Activated CD4-positive, alpha-beta memory T cell treated with anti-CD3 and anti-CD28 coated beads for 36 hours (primary cell): ENCODE measurements around the gene TMEM86B. TPM values are rescaled to one million over a fixed set of nuclear protein-coding genes. Genes with fewer than 3 reads are reported as not detected.
"Not testable (repeated sequence)": the region's sequence is repeated elsewhere in the genome, so short reads cannot be mapped to it uniquely, and the experiment has no call there.

ENCODE experiments used
- CTCF ChIA-PET: fragments of 350-600 bp; sonication (Branson Sonifier 250); formaldehyde crosslinking; loops from one replicate; lab custom pipeline; 2021; ENCODE audit warnings: antibody characterized with exemption, inconsistent platforms; lab: Charles Lee
- POLR2A ChIA-PET: fragments of 350-600 bp; sonication (Branson Sonifier 250); formaldehyde crosslinking; loops from one replicate; lab custom pipeline; 2021; ENCODE audit warnings: antibody characterized with exemption; lab: Charles Lee
- DNase-seq: peaks from one replicate; pipeline ENCODE4 v3.0.0-alpha.2; 2020
- H3K27ac Mint-ChIP-seq: one replicate; pipeline ENCODE4 v1.8.0; 2021; ENCODE audit warnings: mixed read lengths
- H3K27me3 Mint-ChIP-seq: one replicate; pipeline ENCODE4 v1.8.0; 2021; ENCODE audit warnings: mixed read lengths
- H3K36me3 Mint-ChIP-seq: one replicate; pipeline ENCODE4 v1.8.0; 2021; ENCODE audit warnings: mixed read lengths
- H3K4me1 Mint-ChIP-seq: one replicate; pipeline ENCODE4 v1.8.0; 2021; ENCODE audit warnings: low read depth, mixed read lengths
- H3K4me3 Mint-ChIP-seq: one replicate; pipeline ENCODE4 v1.8.0; 2021; ENCODE audit warnings: mild to moderate bottlenecking, mixed read lengths
- H3K9me3 Mint-ChIP-seq: one replicate; pipeline ENCODE4 v1.8.0; 2021; ENCODE audit warnings: mixed read lengths
- intact Hi-C: fragments of 100-400 bp; cut with micrococcal nuclease; formaldehyde crosslinking; loops from one replicate; pipeline ENCODE4 v1.15.1; 2023
- total RNA-seq, 2 experiments: library from RNA; stranded (reverse); gene quantifications; one replicate each; pipeline ENCODE4 v1.2.3, GENCODE V29; 2021

Gene TMEM86B
- total RNA-seq, 2 experiments from 2014 or later, result 4.8 to 6.5 TPM

GRCh38 chr19:55206664-55207500 lies 21.7 kb downstream of the TMEM86B start:
- no peaks in the 10 kb centered on the region for H3K9me3 Mint-ChIP-seq
- ChIA-PET POLR2A (no interaction called here), CTCF (no interaction called here)
- DNase-seq, result peak; percentile 64
- H3K4me1 Mint-ChIP-seq, result peaks cover 2% of the 10 kb centered on the region
- H3K27me3 Mint-ChIP-seq, result peaks cover 30% of the 10 kb centered on the region
- intact Hi-C loops, result no loop called here
- H3K27ac Mint-ChIP-seq, result peak overlapping the region; percentile 23
- no peak overlapping the region for H3K4me3 Mint-ChIP-seq
- H3K36me3 Mint-ChIP-seq, result no peaks in the 10 kb centered on the region

- H3K4me1 Mint-ChIP-seq, intact Hi-C loops, H3K9me3 Mint-ChIP-seq, POLR2A ChIA-PET, H3K4me3 Mint-ChIP-seq, CTCF ChIA-PET, H3K36me3 Mint-ChIP-seq, H3K27ac Mint-ChIP-seq: not testable (repeated sequence)
- H3K27me3 Mint-ChIP-seq, result peaks cover 24% of the 10 kb centered on the region
- DNase-seq, result peak; percentile 20
Observed at GRCh38 chr19:55202199-55202598, 26.4 kb downstream of the TMEM86B start.

DNA sequence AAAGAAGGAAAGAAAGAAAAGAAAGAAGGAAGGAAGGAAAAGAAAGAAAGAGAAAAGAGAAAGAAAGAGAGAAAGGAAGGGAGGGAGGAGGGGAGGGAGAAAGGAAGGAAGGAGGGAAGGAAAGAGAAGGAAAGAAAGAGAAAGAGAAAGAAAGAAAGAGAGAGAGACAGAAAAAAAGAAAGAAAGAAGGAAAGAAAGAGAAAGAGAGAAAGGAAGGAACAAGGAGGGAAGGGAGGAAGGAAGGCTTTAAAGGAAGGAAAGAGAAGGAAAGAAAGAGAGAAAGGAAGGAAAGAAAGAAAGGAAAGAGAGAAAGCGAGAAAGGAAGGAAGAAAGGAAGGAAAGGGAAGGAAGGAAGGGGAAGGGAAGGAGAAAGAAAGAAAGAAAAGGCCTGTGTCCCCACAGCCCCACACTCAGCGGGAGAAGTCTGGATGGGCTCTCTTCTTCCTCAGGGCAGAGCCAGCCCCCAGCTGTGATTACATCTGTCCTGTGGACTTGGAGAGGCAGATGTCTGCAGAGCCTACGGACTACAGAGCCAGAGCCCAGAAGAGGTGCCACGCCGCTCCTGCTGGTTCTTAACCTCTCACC lies 28.9 kb downstream of the TMEM86B start:
- ChIA-PET POLR2A (no interaction called here), CTCF (interaction anchor here (1.0 kb wide), 1 partner anchor 102 kb away, joined by 5 read pairs; no protein-coding TSS in a partner anchor)
- peaks cover 9% of the 10 kb centered on the region for H3K27me3 Mint-ChIP-seq
- no peaks in the 10 kb centered on the region for H3K9me3 Mint-ChIP-seq
- no peak overlapping the region for H3K4me3 Mint-ChIP-seq
- H3K36me3 Mint-ChIP-seq, result no peaks in the 10 kb centered on the region
- no peaks in the 10 kb centered on the region for H3K4me1 Mint-ChIP-seq
- intact Hi-C loops, result no loop called here
- H3K27ac Mint-ChIP-seq, result no peak overlapping the region
- DNase-seq, result no peak

DNA sequence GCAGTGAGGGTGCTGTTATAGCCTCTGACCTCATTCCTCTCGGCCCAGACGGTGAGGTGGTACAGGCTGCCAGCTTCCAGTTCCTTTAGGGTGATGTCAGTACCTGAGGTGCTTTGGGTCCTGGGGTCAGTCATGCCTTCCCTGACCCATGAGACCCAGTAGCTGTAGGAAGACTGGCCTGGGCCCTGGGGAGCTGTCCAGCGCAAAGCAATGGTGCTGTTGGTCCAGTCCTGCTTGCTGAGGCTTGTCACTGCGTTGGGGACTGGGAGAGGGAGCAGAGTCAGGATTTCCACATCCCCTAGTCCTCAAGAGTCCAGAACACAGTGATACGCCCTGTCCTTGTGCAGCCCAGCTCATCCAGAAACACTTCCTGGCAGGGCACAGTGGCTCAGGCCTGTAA lies 29.9 kb downstream of the TMEM86B start:
- intact Hi-C loops, result no loop called here
- DNase-seq, result no peak
- ChIA-PET POLR2A (no interaction called here), CTCF (interaction anchor here (1.0 kb wide), 1 partner anchor 103 kb away, joined by 5 read pairs; no protein-coding TSS in a partner anchor)
- Mint-ChIP-seq H3K4me1 (no peaks in the 10 kb centered on the region), H3K27ac (no peak overlapping the region), H3K9me3 (no peaks in the 10 kb centered on the region), H3K36me3 (no peaks in the 10 kb centered on the region), H3K4me3 (no peak overlapping the region), H3K27me3 (peaks cover 7% of the 10 kb centered on the region)

DNA sequence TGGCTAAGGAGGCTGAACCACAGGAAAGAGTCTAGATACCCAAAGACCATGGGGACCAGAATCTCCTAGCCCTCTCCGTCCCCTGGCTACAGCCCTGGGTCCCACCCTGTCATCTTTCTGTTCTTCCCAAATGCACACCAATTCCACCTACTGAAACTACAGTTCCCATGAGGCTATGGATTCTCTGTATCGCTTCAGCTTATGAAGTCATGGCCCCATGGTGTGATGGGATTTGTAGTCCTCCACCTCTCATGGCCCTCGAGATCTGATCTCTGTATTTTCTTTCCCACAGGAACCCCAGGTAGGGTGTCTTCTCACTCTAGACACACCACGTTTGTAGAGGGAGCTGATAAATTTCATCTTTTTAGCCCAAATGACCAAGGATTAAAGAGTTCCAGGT lies 31.0 kb downstream of the TMEM86B start:
- Mint-ChIP-seq H3K9me3 (no peaks in the 10 kb centered on the region), H3K36me3 (no peaks in the 10 kb centered on the region), H3K4me3 (no peak overlapping the region), H3K27ac (no peak overlapping the region), H3K27me3 (peaks cover 7% of the 10 kb centered on the region), H3K4me1 (no peaks in the 10 kb centered on the region)
- intact Hi-C loops, result no loop called here
- no peak for DNase-seq
- CTCF ChIA-PET, result interaction anchor here (1.3 kb wide), 1 partner anchor 104 kb away, joined by 3 read pairs; no protein-coding TSS in a partner anchor
- POLR2A ChIA-PET, result no interaction called here

- no peaks in the 10 kb centered on the region for H3K36me3 Mint-ChIP-seq
- POLR2A ChIA-PET, result no interaction called here
- peaks cover 7% of the 10 kb centered on the region for H3K27me3 Mint-ChIP-seq
- intact Hi-C loops, result no loop called here
- no peaks in the 10 kb centered on the region for H3K4me1 Mint-ChIP-seq
- no peak overlapping the region for H3K4me3 Mint-ChIP-seq
- CTCF ChIA-PET, result no interaction called here
- H3K9me3 Mint-ChIP-seq, result no peaks in the 10 kb centered on the region
- no peak overlapping the region for H3K27ac Mint-ChIP-seq
- DNase-seq, result no peak
Observed at GRCh38 chr19:55196803-55197202, 31.8 kb downstream of the TMEM86B start.

GRCh38 chr19:55193481-55193880 lies 35.1 kb downstream of the TMEM86B start:
- CTCF ChIA-PET, result no interaction called here
- no peaks in the 10 kb centered on the region for H3K4me1 Mint-ChIP-seq
- POLR2A ChIA-PET, result no interaction called here
- no peaks in the 10 kb centered on the region for H3K36me3 Mint-ChIP-seq
- peaks cover 9% of the 10 kb centered on the region for H3K27me3 Mint-ChIP-seq
- no peak for DNase-seq
- no peak overlapping the region for H3K27ac Mint-ChIP-seq
- H3K9me3 Mint-ChIP-seq, result no peaks in the 10 kb centered on the region
- no peak overlapping the region for H3K4me3 Mint-ChIP-seq
- intact Hi-C loops, result no loop called here

DNA sequence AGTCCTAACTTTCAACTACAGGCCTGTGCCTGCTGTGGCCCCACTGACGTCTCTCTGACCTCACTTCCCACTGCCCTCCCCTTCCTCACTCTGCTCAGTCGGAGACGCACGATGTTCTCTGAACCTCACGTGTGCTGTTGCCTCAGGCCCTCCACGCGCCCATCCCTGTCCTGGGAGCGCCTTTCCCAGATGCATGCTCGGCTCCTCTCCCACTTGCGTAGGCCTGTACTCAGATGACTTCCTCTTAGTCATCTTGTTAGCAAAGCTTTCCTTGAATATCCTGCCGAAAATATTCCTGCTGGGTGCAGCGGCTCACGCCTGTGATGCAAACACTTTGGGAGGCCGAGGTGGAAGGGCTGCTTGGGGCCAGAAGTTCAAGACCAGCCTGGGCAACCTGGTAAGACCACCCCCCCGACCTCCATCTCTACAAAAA lies 39.1 kb downstream of the TMEM86B start:
- no peaks in the 10 kb centered on the region for H3K36me3 Mint-ChIP-seq
- ChIA-PET POLR2A (no interaction called here), CTCF (no interaction called here)
- no peaks in the 10 kb centered on the region for H3K9me3 Mint-ChIP-seq
- intact Hi-C loops, result no loop called here
- H3K27me3 Mint-ChIP-seq, result peaks cover 11% of the 10 kb centered on the region
- no peak overlapping the region for H3K27ac Mint-ChIP-seq
- no peak overlapping the region for H3K4me3 Mint-ChIP-seq
- DNase-seq, result no peak
- H3K4me1 Mint-ChIP-seq, result no peaks in the 10 kb centered on the region

- Mint-ChIP-seq H3K27ac (no peak overlapping the region), H3K27me3 (peaks cover 13% of the 10 kb centered on the region), H3K9me3 (no peaks in the 10 kb centered on the region), H3K4me1 (no peaks in the 10 kb centered on the region), H3K36me3 (no peaks in the 10 kb centered on the region), H3K4me3 (no peak overlapping the region)
- no peak for DNase-seq
- ChIA-PET POLR2A (no interaction called here), CTCF (no interaction called here)
- intact Hi-C loops, result no loop called here
Observed at GRCh38 chr19:55188625-55189024, 39.9 kb downstream of the TMEM86B start.

DNA sequence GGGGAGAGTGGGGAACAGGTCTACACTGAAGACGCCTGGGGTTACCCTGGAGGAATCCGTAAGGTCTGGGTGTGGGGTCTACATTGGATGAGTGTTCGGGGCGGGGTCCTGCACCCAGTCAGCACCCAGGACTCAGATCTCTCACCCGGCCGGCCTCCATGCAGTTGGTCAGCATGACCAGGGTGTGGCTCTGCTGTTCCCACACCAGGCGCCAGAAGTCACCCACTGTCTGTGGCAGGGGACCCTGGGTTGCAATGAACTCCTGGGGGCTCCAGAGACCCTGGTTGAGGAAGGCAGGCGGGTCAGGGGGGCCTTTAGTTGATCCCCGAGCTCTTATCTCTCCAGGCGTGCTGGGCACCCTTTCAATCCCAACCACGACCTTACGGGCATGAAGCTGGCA lies 42.5 kb downstream of the TMEM86B start:
- Mint-ChIP-seq H3K4me1 (no peaks in the 10 kb centered on the region), H3K36me3 (no peaks in the 10 kb centered on the region), H3K9me3 (no peaks in the 10 kb centered on the region), H3K27ac (no peak overlapping the region), H3K27me3 (peaks cover 22% of the 10 kb centered on the region), H3K4me3 (no peak overlapping the region)
- POLR2A ChIA-PET, result no interaction called here
- DNase-seq, result no peak
- intact Hi-C loops, result no loop called here
- CTCF ChIA-PET, result no interaction called here

- intact Hi-C loops, result no loop called here
- H3K36me3 Mint-ChIP-seq, result no peaks in the 10 kb centered on the region
- peaks cover 16% of the 10 kb centered on the region for H3K4me1 Mint-ChIP-seq
- no peaks in the 10 kb centered on the region for H3K9me3 Mint-ChIP-seq
- H3K27me3 Mint-ChIP-seq, result peaks cover 47% of the 10 kb centered on the region
- ChIA-PET POLR2A (interaction anchor here (0.5 kb wide), 1 partner anchor 285 kb away, joined by 3 read pairs; no protein-coding TSS in a partner anchor), CTCF (no interaction called here)
- H3K27ac Mint-ChIP-seq, result no peak overlapping the region
- no peak overlapping the region for H3K4me3 Mint-ChIP-seq
- DNase-seq, result no peak
Observed at GRCh38 chr19:55181740-55182139, 46.8 kb downstream of the TMEM86B start.

GRCh38 chr19:55179606-55180484 lies 48.7 kb downstream of the TMEM86B start, which contains the start of gene SYT5:
TSS of gene SYT5 (minus strand) at chr19:55180289. CDS start at chr19:55179041, 1,248 bp downstream.
- CTCF ChIA-PET, result interaction anchor here (0.7 to 1.1 kb wide), 2 partner anchors 19 to 324 kb away, joined by 4 to 5 read pairs; no protein-coding TSS in a partner anchor
- Mint-ChIP-seq H3K9me3 (no peaks in the 10 kb centered on the region), H3K4me3 (peak within 1 kb of the TSS; percentile 51), H3K27ac (no peak within 1 kb of the TSS), H3K4me1 (peaks cover 16% of the 10 kb centered on the region), H3K27me3 (peaks cover 55% of the 10 kb centered on the region), H3K36me3 (no peaks in the 10 kb centered on the region)
- POLR2A ChIA-PET, result no interaction called here
- DNase-seq, result peak; percentile 74
- intact Hi-C loops, result loop anchor here (10.0 kb wide), 1 partner anchor 75 kb away; the partner anchor contains the start of gene PPP6R1
